Spleen (tissue), 11 donors: Measurements from ENCODE around the gene CFAP90. TPM values are rescaled to one million over a fixed set of nuclear protein-coding genes. Genes with fewer than 3 reads are reported as not detected.

Experiments used
- DNase-seq: peaks from one replicate; pipeline ENCODE4 v3.0.0-alpha.2; 2020
- H3K27ac ChIP-seq, 8 donors: fragments of 200-600 bp; sonication (generic) in 7 of 8; 1 replicate in 4 of 8; 2 replicates in 4 of 8; pipeline versions ENCODE4 v1.5.0 to v1.8.0; 2016 to 2021; ENCODE audit warnings: inconsistent platforms in 4 of 8, mild to moderate bottlenecking in 4 of 8, moderate library complexity in 1 of 8
- H3K27me3 ChIP-seq, 7 donors: fragments of 200-600 bp; sonication (generic) in 6 of 7; replicated peaks in 1 of 7; 1 replicate in 4 of 7; 2 replicates in 3 of 7; pipeline versions ENCODE4 v1.5.0 to v1.8.0; 2016 to 2021; ENCODE audit warnings: inconsistent platforms in 3 of 7, mild to moderate bottlenecking in 1 of 7
- H3K36me3 ChIP-seq, 6 donors: fragments of 200-600 bp; sonication (generic) in 5 of 6; 1 replicate in 4 of 6; 2 replicates in 2 of 6; pipeline versions ENCODE4 v1.5.0 to v1.8.0; 2016 to 2021; ENCODE audit warnings: inconsistent platforms in 2 of 6
- H3K4me1 ChIP-seq, 6 donors: fragments of 200-600 bp; sonication (generic) in 5 of 6; 1 replicate in 3 of 6; 2 replicates in 3 of 6; pipeline versions ENCODE4 v1.5.0 to v1.8.0; 2016 to 2021; ENCODE audit warnings: inconsistent platforms in 3 of 6
- H3K4me3 ChIP-seq, 8 donors: fragments of 200-600 bp; sonication (generic) in 7 of 8; 1 replicate in 4 of 8; 2 replicates in 4 of 8; pipeline versions ENCODE4 v1.5.0 to v1.8.0; 2016 to 2021; ENCODE audit warnings: inconsistent platforms in 4 of 8, mild to moderate bottlenecking in 4 of 8, moderate library complexity in 2 of 8
- H3K9me3 ChIP-seq, 8 donors: fragments of 200-600 bp; sonication (generic) in 7 of 8; 1 replicate in 4 of 8; 2 replicates in 4 of 8; pipeline versions ENCODE4 v1.5.0 to v1.8.0; 2016 to 2021; ENCODE audit warnings: inconsistent platforms in 4 of 8
- CTCF ChIP-seq, 11 experiments: fragments of 200-600 bp in 7 of 11; fragments of 450-650 bp in 4 of 11; sonication (generic) in 4 of 11; IDR thresholded peaks in 8 of 11; conservative IDR thresholded peaks in 3 of 11; 1 replicate in 7 of 11; 2 replicates in 4 of 11; pipeline versions ENCODE4 v1.4.0 to v1.8.0; 2016 to 2021; ENCODE audit warnings: antibody characterized with exemption in 11 of 11, inconsistent platforms in 4 of 11, mild to moderate bottlenecking in 1 of 11
- POLR2A ChIP-seq, 3 donors: fragments of 450-650 bp; IDR thresholded peaks; one replicate each; pipeline ENCODE4 v1.5.1; 2017; ENCODE audit warnings: antibody characterized with exemption in 3 of 3, mild to moderate bottlenecking in 1 of 3
- POLR2AphosphoS5 ChIP-seq, 3 donors: sonication (generic); formaldehyde crosslinking; IDR thresholded peaks; one replicate each; pipeline ENCODE4 v1.5.1; 2017; ENCODE audit warnings: antibody characterized with exemption in 3 of 3
- WGBS, 5 donors: extraction: QIAGEN DNeasy Blood & Tissue Kit in 3 of 5; methylation state at CpG; one replicate each; pipeline versions ENCODE4 v1.1.5 to v1.1.7; 2013 to 2018; 5-methylcytosine and 5-hydroxymethylcytosine counted together
- intact Hi-C: fragments of 100-400 bp; cut with DNase I; formaldehyde crosslinking; loops from one replicate; pipeline ENCODE4 v1.15.0; 2023; ENCODE audit warnings: low total_unique reads
- polyA plus RNA-seq, 3 donors: library from polyadenylated mRNA; stranded (reverse); fragments of 200-250 nt; gene quantifications; one replicate each; pipeline ENCODE4 v1.2.1, GENCODE V29; 2013
- total RNA-seq, 7 donors: library from RNA; depleted of rRNA in 3 of 7; stranded (reverse); fragments of >200 nt in 3 of 7; fragmentation: NEBNext Ultra II Directional in 4 of 7; extraction: Animal tissue kit (Norgen Biotek cat#: 25700) in 4 of 7; gene quantifications; one replicate each; pipeline versions ENCODE4 v1.1.0 to v1.2.1, GENCODE V29; 2016 to 2021
- donor health status: healthy with polysubstance abuse.
- donor health status: DM: no; HTN: no; CAD: no; lungs with moderate emphysema.
- donor health status: DM: no; HTN: no; CAD: no.
- donor health status: Bipolar disorder and iron deficiency.
- donor health status: healthy.
- donor health status: DM: no; HTN: no; CAD: no.
- donor health status: DM: yes; HTN: yes; CAD: no.

Gene CFAP90
- total and polyA plus RNA-seq, 10 donors = 0.17 to 0.60 (median 0.27) TPM; not detected in 7

GRCh38 chr5:7784683-7785380 lies 66.1 kb downstream of the CFAP90 start:
- Histone ChIP-seq H3K27me3 (peaks cover 0 to 17% (median 0%) of the 10 kb centered on the region in 7 donors), H3K4me3 (no peak overlapping the region), H3K4me1 (no peaks in the 10 kb centered on the region), H3K27ac (no peak overlapping the region), H3K9me3 (no peaks in the 10 kb centered on the region), H3K36me3 (no peaks in the 10 kb centered on the region)
- DNase-seq = no peak
- TF ChIP-seq POLR2AphosphoS5 (IDR thresholded peaks at IDR 0.05) (no peak), CTCF (IDR thresholded peaks at IDR 0.05 in 8 of 11, conservative IDR thresholded peaks at IDR 0.05 in 3 of 11) (no peak), POLR2A (IDR thresholded peaks at IDR 0.05) (no peak)
- 56 to 77% (median 73%) methylated on average over 4 of the region's 4 CpGs for WGBS, 5 donors
- intact Hi-C loops = no loop called here

GRCh38 chr5:7781899-7782298 lies 69.0 kb downstream of the CFAP90 start:
- intact Hi-C loops = no loop called here
- peaks cover 0 to 43% (median 0%) of the 10 kb centered on the region in 7 donors for H3K27me3 ChIP-seq
- no peak overlapping the region for H3K27ac ChIP-seq
- H3K4me1 ChIP-seq = no peaks in the 10 kb centered on the region
- no peak overlapping the region for H3K4me3 ChIP-seq
- no peak for DNase-seq
- H3K36me3 ChIP-seq = no peaks in the 10 kb centered on the region
- WGBS, 5 donors = 30 to 45% (median 40%) methylated on average over 3 of the region's 3 CpGs
- H3K9me3 ChIP-seq = no peaks in the 10 kb centered on the region
- TF ChIP-seq POLR2A (IDR thresholded peaks at IDR 0.05) (no peak), CTCF (IDR thresholded peaks at IDR 0.05 in 8 of 11, conservative IDR thresholded peaks at IDR 0.05 in 3 of 11) (no peak), POLR2AphosphoS5 (IDR thresholded peaks at IDR 0.05) (no peak)

Other genes starting within 250 kb of the CFAP90 start
- 10 to 100 TPM in 3 of 7 donors, 1 to 10 TPM in 4; 8.6 to 19.1 (median 9.8) TPM for gene FASTKD3, start 17.9 kb upstream of the CFAP90 start, total RNA-seq
- gene FASTKD3, start 17.9 kb upstream of the CFAP90 start, polyA plus RNA-seq = 10 to 100 TPM; 13.9 to 18.2 (median 16.8) TPM
- 10 to 100 TPM; 41.4 to 66.3 (median 47.4) TPM for gene MTRR, start 18.0 kb upstream of the CFAP90 start, total RNA-seq
- gene MTRR, start 18.0 kb upstream of the CFAP90 start, polyA plus RNA-seq = 10 to 100 TPM; 13.8 to 21.2 (median 15.8) TPM